Chondrocyte (in vitro differentiated cells): ENCODE data around the gene P3R3URF. TPM values are rescaled to one million over a fixed set of nuclear protein-coding genes. Genes with fewer than 3 reads are reported as not detected.
A peak's percentile ranks its signal among the peaks of the same experiment; 100 is the strongest.

Experiments
- DNase-seq: peaks from one replicate; pipeline ENCODE4 v3.0.0; 2021; ENCODE audit warnings: mixed read lengths, low spot score
- H3K27ac Mint-ChIP-seq: one replicate; pipeline ENCODE4 v1.8.0; 2021; ENCODE audit warnings: mild to moderate bottlenecking, moderate library complexity, mixed read lengths; ENCODE audit not compliant: unreplicated experiment
- H3K27me3 Mint-ChIP-seq: 2 replicates; pipeline ENCODE4 v1.8.0; 2021; ENCODE audit warnings: low read depth, mixed read lengths
- H3K36me3 Mint-ChIP-seq: 2 replicates; pipeline ENCODE4 v1.8.0; 2021; ENCODE audit warnings: low read depth, mixed read lengths
- H3K4me1 Mint-ChIP-seq: 2 replicates; pipeline ENCODE4 v1.8.0; 2021; ENCODE audit warnings: low read depth, mild to moderate bottlenecking, mixed read lengths
- H3K4me3 Mint-ChIP-seq: one replicate; pipeline ENCODE4 v1.8.0; 2021; ENCODE audit warnings: mild to moderate bottlenecking, moderate library complexity, mixed read lengths; ENCODE audit not compliant: unreplicated experiment
- H3K9me3 Mint-ChIP-seq: 2 replicates; pipeline ENCODE4 v1.8.0; 2021; ENCODE audit warnings: low read depth, mixed read lengths
- total RNA-seq: library from RNA; stranded (reverse); gene quantifications from 3 replicates; pipeline ENCODE4 v1.2.1, GENCODE V29; 2021
- TF ChIP-seq, protein P1 (sequence below): fragments of 200-600 bp; sonication (generic); IDR thresholded peaks from 2 replicates; pipeline ENCODE4 v1.5.0; 2021; ENCODE audit warnings: antibody characterized with exemption, mild to moderate bottlenecking, moderate library complexity

Gene P3R3URF
- total RNA-seq, 1 donor from 2014 or later, result not detected

DNA sequence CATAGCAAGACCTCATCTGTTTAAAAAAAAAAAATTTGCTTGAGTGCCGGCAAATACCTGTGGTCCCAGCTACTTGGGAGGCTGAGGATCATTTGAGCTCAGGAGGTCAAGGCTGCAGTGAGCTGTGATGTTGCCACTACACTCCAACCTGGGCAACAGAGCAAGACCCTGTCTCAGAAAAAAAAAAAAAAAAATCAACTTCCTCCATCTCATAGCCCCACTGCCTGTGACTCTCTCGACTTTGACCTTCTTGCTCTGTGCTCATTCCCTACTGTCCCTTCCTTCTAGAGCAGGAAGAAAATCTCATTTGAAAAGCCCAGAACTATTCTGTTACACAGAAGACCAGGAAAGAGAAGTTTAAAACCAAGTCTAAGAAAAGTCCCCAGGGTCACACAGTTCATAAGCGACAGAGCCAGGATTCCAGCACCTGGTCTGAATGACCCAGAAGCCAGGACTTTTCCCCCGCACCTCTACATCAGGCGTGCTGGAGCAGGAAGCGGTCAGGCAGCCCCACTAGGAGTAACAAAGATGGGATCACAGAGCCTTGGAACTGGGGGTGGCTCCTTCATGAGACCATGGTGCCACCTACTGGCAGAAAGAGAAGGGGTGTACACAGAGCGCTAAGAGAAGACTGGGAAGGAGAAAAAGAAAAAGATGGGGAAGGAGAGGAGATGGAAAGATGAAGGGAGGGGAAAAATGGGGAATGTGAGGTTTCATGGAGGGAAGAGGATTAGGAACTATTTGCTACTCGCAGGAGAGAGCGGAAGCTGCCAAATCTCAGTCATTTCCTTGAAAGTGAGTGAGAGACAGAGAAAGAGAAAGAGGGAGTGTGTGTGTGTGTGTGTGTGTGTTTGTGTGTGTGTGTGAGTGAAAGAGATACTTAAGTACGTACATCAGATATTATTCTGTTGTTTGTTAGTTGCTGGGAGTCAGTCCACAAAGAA, 3.1 kb upstream of the P3R3URF start:
- Mint-ChIP-seq H3K36me3 (no peaks in the 10 kb centered on the region), H3K4me1 (peaks cover 29% of the 10 kb centered on the region), H3K27me3 (no peaks in the 10 kb centered on the region), H3K27ac (no peak overlapping the region), H3K4me3 (no peak overlapping the region), H3K9me3 (no peaks in the 10 kb centered on the region)
- TF ChIP-seq, protein P1, sequence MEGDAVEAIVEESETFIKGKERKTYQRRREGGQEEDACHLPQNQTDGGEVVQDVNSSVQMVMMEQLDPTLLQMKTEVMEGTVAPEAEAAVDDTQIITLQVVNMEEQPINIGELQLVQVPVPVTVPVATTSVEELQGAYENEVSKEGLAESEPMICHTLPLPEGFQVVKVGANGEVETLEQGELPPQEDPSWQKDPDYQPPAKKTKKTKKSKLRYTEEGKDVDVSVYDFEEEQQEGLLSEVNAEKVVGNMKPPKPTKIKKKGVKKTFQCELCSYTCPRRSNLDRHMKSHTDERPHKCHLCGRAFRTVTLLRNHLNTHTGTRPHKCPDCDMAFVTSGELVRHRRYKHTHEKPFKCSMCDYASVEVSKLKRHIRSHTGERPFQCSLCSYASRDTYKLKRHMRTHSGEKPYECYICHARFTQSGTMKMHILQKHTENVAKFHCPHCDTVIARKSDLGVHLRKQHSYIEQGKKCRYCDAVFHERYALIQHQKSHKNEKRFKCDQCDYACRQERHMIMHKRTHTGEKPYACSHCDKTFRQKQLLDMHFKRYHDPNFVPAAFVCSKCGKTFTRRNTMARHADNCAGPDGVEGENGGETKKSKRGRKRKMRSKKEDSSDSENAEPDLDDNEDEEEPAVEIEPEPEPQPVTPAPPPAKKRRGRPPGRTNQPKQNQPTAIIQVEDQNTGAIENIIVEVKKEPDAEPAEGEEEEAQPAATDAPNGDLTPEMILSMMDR, result peak; percentile 93
- DNase-seq, result no peak

- TF ChIP-seq, protein P1, result no peak
- H3K4me1 Mint-ChIP-seq, result peaks cover 6% of the 10 kb centered on the region
- no peaks in the 10 kb centered on the region for H3K9me3 Mint-ChIP-seq
- H3K27me3 Mint-ChIP-seq, result no peaks in the 10 kb centered on the region
- H3K27ac Mint-ChIP-seq, result no peak overlapping the region
- no peak overlapping the region for H3K4me3 Mint-ChIP-seq
- H3K36me3 Mint-ChIP-seq, result no peaks in the 10 kb centered on the region
- DNase-seq, result no peak
These were observed 1.0 kb downstream of the P3R3URF start for GRCh38 chr1:46175243-46175642.

- no peak within 1 kb of the TSS for H3K27ac Mint-ChIP-seq
- no peaks in the 10 kb centered on the region for H3K27me3 Mint-ChIP-seq
- no peaks in the 10 kb centered on the region for H3K36me3 Mint-ChIP-seq
- no peak for DNase-seq
- peaks cover 6% of the 10 kb centered on the region for H3K4me1 Mint-ChIP-seq
- no peaks in the 10 kb centered on the region for H3K9me3 Mint-ChIP-seq
- H3K4me3 Mint-ChIP-seq, result no peak within 1 kb of the TSS
- TF ChIP-seq, protein P1, result no peak
These were observed 1.6 kb downstream of the P3R3URF start, which contains the start of gene TSPAN1 for GRCh38 chr1:46174448-46175231. Gene TSPAN1 (plus strand): TSS chr1:46175087. CDS start chr1:46181108, 6,021 bp downstream.

DNA sequence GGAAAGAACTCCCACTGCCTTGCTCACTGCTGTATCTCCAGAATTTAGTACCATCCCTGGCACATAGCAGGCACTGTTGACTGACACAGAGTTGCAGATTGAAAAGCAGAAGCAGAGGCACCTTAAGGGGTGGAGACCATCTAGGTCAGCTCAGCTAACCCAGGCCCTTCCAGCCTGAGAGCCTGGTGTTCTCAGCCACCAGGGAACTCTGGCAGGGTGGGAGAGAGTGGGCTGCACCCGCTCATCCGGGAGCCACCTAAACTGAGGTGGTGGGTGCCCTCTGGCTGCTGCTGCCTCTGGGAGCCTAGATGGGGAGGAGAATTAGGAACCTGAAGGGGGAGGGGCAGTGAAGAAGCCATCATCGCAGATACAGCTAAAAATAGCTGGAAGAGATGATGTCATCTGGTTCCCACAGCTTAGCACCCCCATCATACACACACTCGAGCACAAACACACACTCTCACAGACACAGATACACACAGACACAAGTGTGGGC, 2.9 kb downstream of the P3R3URF start:
- Mint-ChIP-seq H3K27me3 (no peaks in the 10 kb centered on the region), H3K9me3 (no peaks in the 10 kb centered on the region), H3K27ac (no peak overlapping the region), H3K36me3 (no peaks in the 10 kb centered on the region), H3K4me1 (peaks cover 6% of the 10 kb centered on the region), H3K4me3 (no peak overlapping the region)
- DNase-seq, result no peak
- TF ChIP-seq, protein P1, result peak; percentile 35

- H3K36me3 Mint-ChIP-seq, result no peaks in the 10 kb centered on the region
- H3K9me3 Mint-ChIP-seq, result no peaks in the 10 kb centered on the region
- H3K4me1 Mint-ChIP-seq, result peaks cover 6% of the 10 kb centered on the region
- no peak overlapping the region for H3K27ac Mint-ChIP-seq
- no peaks in the 10 kb centered on the region for H3K27me3 Mint-ChIP-seq
- no peak for DNase-seq
- TF ChIP-seq, protein P1, result no peak
- no peak overlapping the region for H3K4me3 Mint-ChIP-seq
These were observed 4.0 kb downstream of the P3R3URF start for GRCh38 chr1:46172321-46172720.
